HCT116 (cell line): Measurements from ENCODE around the gene NOP53. TPM values are rescaled to one million over a fixed set of nuclear protein-coding genes. Genes with fewer than 3 reads are reported as not detected.
A peak's percentile ranks its signal among the peaks of the same experiment; 100 is the strongest.

Source experiments
- ATAC-seq: fragments of 200-7000 bp; cut with Tn5 transposase; 2 replicates; pipeline ENCODE4 v1.9.1; 2020; ENCODE audit warnings: mild to moderate bottlenecking, moderate library complexity
- BruUV-seq: library from RNA; stranded (reverse); fragments of 400-500 nt; replicated peaks from 2 replicates; lab custom pipeline; 2021; lab: Mats Ljungman, UMichigan
- CTCF ChIA-PET: fragments of 300-600 bp; sonication (Branson Sonifier 250); formaldehyde crosslinking; loops from one replicate; lab custom pipeline; 2021; ENCODE audit warnings: antibody characterized with exemption; lab: Charles Lee
- POLR2A ChIA-PET: fragments of 300-600, 350-600 bp; sonication (Branson Sonifier 250); formaldehyde crosslinking; loops from one replicate; lab custom pipeline; 2021; ENCODE audit warnings: antibody characterized with exemption; lab: Charles Lee
- RAD21 ChIA-PET, 2 experiments: fragments of 300-600 bp; sonication (Branson Sonifier 250); formaldehyde crosslinking; loops; one replicate each; lab custom pipeline; 2023; ENCODE audit warnings: low total read pairs in 2 of 2; ENCODE audit not compliant: uncharacterized antibody in 2 of 2, unreplicated experiment in 2 of 2, low non-redundant PET in 1 of 2; lab: Charles Lee
- DNase-seq: peaks from one replicate; pipeline ENCODE4 v3.0.0-alpha.2; 2010; ENCODE audit warnings: low read depth, low spot score
- H2AFZ ChIP-seq: fragments of 200-600 bp; shearing (Covaris generic), sonication (generic); 2 replicates; pipeline ENCODE4 v1.6.1; 2017; ENCODE audit warnings: low read depth, mixed run types, mixed read lengths, antibody characterized with exemption, low read length; ENCODE audit not compliant: poor library complexity, severe bottlenecking
- H3K27ac ChIP-seq: 2 replicates; pipeline ENCODE4 v1.5.1; 2012; ENCODE audit warnings: low read depth, low read length
- H3K27me3 ChIP-seq: fragments of 200-600 bp; sonication (generic); 2 replicates; pipeline ENCODE4 v1.6.1; 2016; ENCODE audit warnings: mixed run types, low read length, mixed read lengths; ENCODE audit not compliant: insufficient read depth
- H3K36me3 ChIP-seq, 2 experiments: fragments of 200-500 bp in 1 of 2; fragments of 200-600 bp in 1 of 2; sonication (Bioruptor generic) in 1 of 2; sonication (generic) in 1 of 2; 2 replicates each; pipeline versions ENCODE4 v1.5.1 to v1.6.1; 2014 to 2016; ENCODE audit warnings: low read length in 2 of 2, inconsistent platforms in 1 of 2, mixed read lengths in 1 of 2, mixed run types in 1 of 2; ENCODE audit not compliant: insufficient read depth in 2 of 2, control insufficient read depth in 1 of 2
- H3K4me1 ChIP-seq, 2 experiments: fragments of 200-600 bp in 1 of 2; sonication (generic) in 1 of 2; 2 replicates each; pipeline versions ENCODE4 v1.5.1 to v1.6.1; 2012 to 2017; ENCODE audit warnings: low read length in 2 of 2, inconsistent platforms in 1 of 2, mild to moderate bottlenecking in 1 of 2, mixed read lengths in 1 of 2, mixed run types in 1 of 2, moderate library complexity in 1 of 2; ENCODE audit not compliant: insufficient read depth in 2 of 2, control insufficient read depth in 1 of 2
- H3K4me2 ChIP-seq: fragments of 200-600 bp; sonication (generic); 2 replicates; pipeline ENCODE4 v1.6.1; 2017; ENCODE audit warnings: mixed run types, low read length, mixed read lengths
- H3K4me3 ChIP-seq, 2 experiments: fragments of 200-600 bp in 1 of 2; sonication (generic) in 1 of 2; replicated peaks in 1 of 2; 2 replicates each; pipeline ENCODE4 v1.5.1; 2011 to 2016; ENCODE audit warnings: low read length in 2 of 2, control low read depth in 1 of 2, low read depth in 1 of 2, mild to moderate bottlenecking in 1 of 2, mixed read lengths in 1 of 2, mixed run types in 1 of 2
- H3K79me2 ChIP-seq: fragments of 200-600 bp; sonication (generic); 2 replicates; pipeline ENCODE4 v1.6.1; 2017; ENCODE audit warnings: mild to moderate bottlenecking, mixed run types, low read length, moderate library complexity, mixed read lengths; ENCODE audit not compliant: insufficient read depth
- H3K9ac ChIP-seq: fragments of 200-600 bp; sonication (generic); 2 replicates; pipeline ENCODE4 v1.6.1; 2016; ENCODE audit warnings: low read length, mixed read lengths
- H3K9me2 ChIP-seq: fragments of 200-600 bp; sonication (generic), shearing (Covaris generic); 2 replicates; pipeline ENCODE4 v1.6.1; 2017; ENCODE audit warnings: mixed run types, mild to moderate bottlenecking, moderate library complexity; ENCODE audit not compliant: insufficient read depth
- H3K9me3 ChIP-seq, 2 experiments: fragments of 200-500 bp in 1 of 2; fragments of 200-600 bp in 1 of 2; sonication (Bioruptor generic) in 1 of 2; sonication (generic) in 1 of 2; 2 replicates each; pipeline ENCODE4 v1.6.1; 2014 to 2017; ENCODE audit warnings: low read length in 2 of 2, mixed read lengths in 2 of 2, inconsistent platforms in 1 of 2, low read depth in 1 of 2, mild to moderate bottlenecking in 1 of 2, mixed run types in 1 of 2, moderate library complexity in 1 of 2; ENCODE audit not compliant: control insufficient read depth in 1 of 2, insufficient read depth in 1 of 2
- H4K20me1 ChIP-seq: fragments of 200-600 bp; sonication (generic), shearing (Covaris generic); 2 replicates; pipeline ENCODE4 v1.6.1; 2017; ENCODE audit warnings: mixed run types, mild to moderate bottlenecking, moderate library complexity; ENCODE audit not compliant: insufficient read depth
- CBX3 ChIP-seq: IDR thresholded peaks from 2 replicates; pipeline ENCODE4 v1.6.1; 2012; ENCODE audit warnings: low read depth
- EZH2 ChIP-seq: fragments of 200-600 bp; sonication (generic); IDR thresholded peaks from 2 replicates; pipeline ENCODE4 v1.6.1; 2017; ENCODE audit warnings: antibody characterized with exemption, mixed run types
- EZH2phosphoT487 ChIP-seq: fragments of 200-600 bp; IDR thresholded peaks from 2 replicates; pipeline ENCODE4 v1.6.1; 2018; ENCODE audit warnings: antibody characterized with exemption, borderline replicate concordance
- FOSL1 ChIP-seq: IDR thresholded peaks from 2 replicates; pipeline ENCODE4 v1.6.1; 2012; ENCODE audit warnings: low read depth
- JUND ChIP-seq: IDR thresholded peaks from 2 replicates; pipeline ENCODE4 v1.6.1; 2012
- SIN3A ChIP-seq: IDR thresholded peaks from 2 replicates; pipeline ENCODE4 v1.6.1; 2012; ENCODE audit warnings: low read depth
- SRF ChIP-seq: IDR thresholded peaks from 2 replicates; pipeline ENCODE4 v1.6.1; 2012; ENCODE audit warnings: low read depth
- TCF7L2 ChIP-seq: IDR thresholded peaks from 2 replicates; pipeline ENCODE4 v1.7.0; 2011; ENCODE audit warnings: borderline replicate concordance, inconsistent platforms; ENCODE audit not compliant: insufficient read depth, insufficient read length; ENCODE audit errors: extremely low read depth
- ZFX ChIP-seq: fragments of 450-650 bp; IDR thresholded peaks from 2 replicates; pipeline ENCODE4 v1.6.1; 2017
- ZNF274 ChIP-seq: fragments of 200-500 bp; sonication (Bioruptor generic); IDR thresholded peaks from 2 replicates; pipeline ENCODE4 v1.6.1; 2014; ENCODE audit warnings: mild to moderate bottlenecking, low read depth, low read length, inconsistent platforms
- intact Hi-C: fragments of 100-400 bp; cut with micrococcal nuclease; formaldehyde crosslinking; loops from 2 replicates; pipeline ENCODE4 v1.10.0; 2022
- total RNA-seq: library from RNA; stranded (reverse); gene quantifications from one replicate; pipeline ENCODE4 v1.2.1, GENCODE V29; 2021; ENCODE audit not compliant: unreplicated experiment
- TF ChIP-seq, protein P1 (sequence below): IDR thresholded peaks from 2 replicates; pipeline ENCODE4 v1.6.1; 2011; ENCODE audit warnings: mild to moderate bottlenecking, low read length, moderate library complexity; ENCODE audit not compliant: insufficient replicate concordance; ENCODE audit errors: extremely low read depth
- TF ChIP-seq, protein P2 (sequence below): IDR thresholded peaks from 2 replicates; pipeline ENCODE4 v1.6.1; 2012
- TF ChIP-seq, protein P3 (sequence below): IDR thresholded peaks from 2 replicates; pipeline ENCODE4 v1.6.1; 2012; ENCODE audit warnings: low read depth
- TF ChIP-seq, protein P4 (sequence below): IDR thresholded peaks from 2 replicates; pipeline ENCODE4 v1.6.1; 2012

Gene NOP53
- total RNA-seq, 1 experiment from 2014 or later, result 322 TPM

DNA sequence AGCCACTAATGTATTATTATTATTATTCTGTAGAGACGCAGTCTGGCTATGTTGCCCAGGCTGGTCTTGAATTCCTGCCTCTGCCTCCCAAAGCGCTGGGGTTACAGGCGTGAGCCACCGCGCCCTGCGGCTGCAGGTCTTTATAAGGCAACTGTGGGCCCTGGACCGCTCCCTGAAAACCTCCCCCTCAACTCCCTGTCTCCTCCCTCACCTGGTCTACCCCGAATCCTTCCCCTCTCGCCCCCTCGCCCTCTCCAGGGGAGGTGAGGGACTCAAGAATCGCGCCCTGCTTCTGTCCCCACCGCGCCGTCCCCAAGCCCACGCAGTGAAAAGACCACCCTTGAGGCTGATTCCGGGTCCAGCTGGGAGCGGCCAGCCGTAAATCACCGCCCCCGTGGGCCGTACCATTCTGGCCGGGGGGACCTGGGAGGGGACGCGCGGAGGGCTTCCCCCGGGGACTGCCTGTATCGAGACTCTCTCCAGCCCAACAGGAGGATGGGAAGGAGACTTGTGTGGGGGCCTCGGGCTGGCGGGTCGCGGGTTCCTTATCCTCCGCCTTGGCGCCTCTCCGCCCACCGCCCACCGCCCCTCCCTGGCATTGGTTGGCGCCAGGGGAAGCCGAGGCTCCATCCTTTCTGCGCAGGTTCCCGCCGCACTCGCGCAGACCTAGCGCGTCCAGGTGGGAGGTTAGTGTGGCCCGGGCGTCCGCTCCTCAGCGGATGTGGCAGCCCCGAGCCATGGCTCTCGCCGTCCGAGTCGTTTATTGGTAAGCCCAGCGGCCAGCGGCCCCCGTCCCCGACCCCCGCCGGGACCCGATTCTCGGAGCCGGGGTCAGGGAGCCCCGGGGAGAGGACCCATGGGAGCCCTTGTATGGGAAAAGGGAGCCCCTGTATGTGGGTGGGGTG lies 33.0 kb downstream of the NOP53 start, which contains the start of gene SELENOW (continued):
- TF ChIP-seq, protein P1, sequence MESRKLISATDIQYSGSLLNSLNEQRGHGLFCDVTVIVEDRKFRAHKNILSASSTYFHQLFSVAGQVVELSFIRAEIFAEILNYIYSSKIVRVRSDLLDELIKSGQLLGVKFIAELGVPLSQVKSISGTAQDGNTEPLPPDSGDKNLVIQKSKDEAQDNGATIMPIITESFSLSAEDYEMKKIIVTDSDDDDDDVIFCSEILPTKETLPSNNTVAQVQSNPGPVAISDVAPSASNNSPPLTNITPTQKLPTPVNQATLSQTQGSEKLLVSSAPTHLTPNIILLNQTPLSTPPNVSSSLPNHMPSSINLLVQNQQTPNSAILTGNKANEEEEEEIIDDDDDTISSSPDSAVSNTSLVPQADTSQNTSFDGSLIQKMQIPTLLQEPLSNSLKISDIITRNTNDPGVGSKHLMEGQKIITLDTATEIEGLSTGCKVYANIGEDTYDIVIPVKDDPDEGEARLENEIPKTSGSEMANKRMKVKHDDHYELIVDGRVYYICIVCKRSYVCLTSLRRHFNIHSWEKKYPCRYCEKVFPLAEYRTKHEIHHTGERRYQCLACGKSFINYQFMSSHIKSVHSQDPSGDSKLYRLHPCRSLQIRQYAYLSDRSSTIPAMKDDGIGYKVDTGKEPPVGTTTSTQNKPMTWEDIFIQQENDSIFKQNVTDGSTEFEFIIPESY, result no peak
- TF ChIP-seq TCF7L2 (peak; percentile 33), SIN3A (peak; percentile 94)

DNA sequence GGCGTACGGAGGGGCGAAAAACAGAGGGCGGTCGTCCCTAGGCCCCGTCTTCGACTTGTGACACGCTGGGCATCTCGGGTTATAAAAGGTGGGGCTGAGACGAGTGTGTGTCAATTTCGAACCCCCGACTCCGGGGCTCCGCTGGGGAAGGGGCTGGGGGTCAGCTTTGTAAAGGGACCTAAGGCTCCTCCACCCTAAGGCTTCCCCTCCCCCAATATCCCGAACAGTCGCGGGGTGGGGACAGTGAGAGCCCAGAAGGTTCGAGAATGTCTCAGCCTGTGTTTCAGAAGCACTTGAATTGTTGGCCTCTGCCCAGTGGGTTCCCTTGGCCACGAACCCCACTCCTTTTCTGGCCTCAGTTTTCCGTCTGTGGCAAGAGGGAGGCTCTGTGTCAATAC lies 33.6 kb downstream of the NOP53 start:
- RAD21 ChIA-PET, result no interaction called here
- Histone ChIP-seq H2AFZ (no peak overlapping the region), H3K9me3 (no peaks in the 10 kb centered on the region), H3K4me1 (peaks cover 13 to 24% of the 10 kb centered on the region in 2 experiments; a peak in 3 of 4 replicates), H3K27ac (peak overlapping the region; percentile 98), H3K9ac (peak overlapping the region; percentile 84), H3K36me3 (peaks cover 24 to 29% of the 10 kb centered on the region in 2 experiments; a peak in 3 of 4 replicates), H3K27me3 (no peaks in the 10 kb centered on the region), H3K4me2 (peak overlapping the region; percentile 99), H3K9me2 (no peaks in the 10 kb centered on the region), H3K79me2 (peaks cover 41% of the 10 kb centered on the region), H4K20me1 (no peaks in the 10 kb centered on the region), H3K4me3 (peak overlapping the region; percentile 97 to 99)
- DNase-seq (no peak), ATAC-seq (no peak)
- POLR2A ChIA-PET, result no interaction called here
- CTCF ChIA-PET, result no interaction called here
- intact Hi-C loops, result no loop called here
- TSS peak; percentile 79 for BruUV-seq
- TF ChIP-seq, protein P2, sequence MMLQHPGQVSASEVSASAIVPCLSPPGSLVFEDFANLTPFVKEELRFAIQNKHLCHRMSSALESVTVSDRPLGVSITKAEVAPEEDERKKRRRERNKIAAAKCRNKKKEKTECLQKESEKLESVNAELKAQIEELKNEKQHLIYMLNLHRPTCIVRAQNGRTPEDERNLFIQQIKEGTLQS, result no peak
- TF ChIP-seq CBX3 (no peak), TCF7L2 (no peak), FOSL1 (no peak), JUND (no peak), SIN3A (no peak), EZH2phosphoT487 (no peak), ZFX (no peak), EZH2 (no peak), SRF (no peak), ZNF274 (no peak)
- TF ChIP-seq, protein P1, result no peak
- TF ChIP-seq, protein P3, sequence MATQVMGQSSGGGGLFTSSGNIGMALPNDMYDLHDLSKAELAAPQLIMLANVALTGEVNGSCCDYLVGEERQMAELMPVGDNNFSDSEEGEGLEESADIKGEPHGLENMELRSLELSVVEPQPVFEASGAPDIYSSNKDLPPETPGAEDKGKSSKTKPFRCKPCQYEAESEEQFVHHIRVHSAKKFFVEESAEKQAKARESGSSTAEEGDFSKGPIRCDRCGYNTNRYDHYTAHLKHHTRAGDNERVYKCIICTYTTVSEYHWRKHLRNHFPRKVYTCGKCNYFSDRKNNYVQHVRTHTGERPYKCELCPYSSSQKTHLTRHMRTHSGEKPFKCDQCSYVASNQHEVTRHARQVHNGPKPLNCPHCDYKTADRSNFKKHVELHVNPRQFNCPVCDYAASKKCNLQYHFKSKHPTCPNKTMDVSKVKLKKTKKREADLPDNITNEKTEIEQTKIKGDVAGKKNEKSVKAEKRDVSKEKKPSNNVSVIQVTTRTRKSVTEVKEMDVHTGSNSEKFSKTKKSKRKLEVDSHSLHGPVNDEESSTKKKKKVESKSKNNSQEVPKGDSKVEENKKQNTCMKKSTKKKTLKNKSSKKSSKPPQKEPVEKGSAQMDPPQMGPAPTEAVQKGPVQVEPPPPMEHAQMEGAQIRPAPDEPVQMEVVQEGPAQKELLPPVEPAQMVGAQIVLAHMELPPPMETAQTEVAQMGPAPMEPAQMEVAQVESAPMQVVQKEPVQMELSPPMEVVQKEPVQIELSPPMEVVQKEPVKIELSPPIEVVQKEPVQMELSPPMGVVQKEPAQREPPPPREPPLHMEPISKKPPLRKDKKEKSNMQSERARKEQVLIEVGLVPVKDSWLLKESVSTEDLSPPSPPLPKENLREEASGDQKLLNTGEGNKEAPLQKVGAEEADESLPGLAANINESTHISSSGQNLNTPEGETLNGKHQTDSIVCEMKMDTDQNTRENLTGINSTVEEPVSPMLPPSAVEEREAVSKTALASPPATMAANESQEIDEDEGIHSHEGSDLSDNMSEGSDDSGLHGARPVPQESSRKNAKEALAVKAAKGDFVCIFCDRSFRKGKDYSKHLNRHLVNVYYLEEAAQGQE, result no peak
- TF ChIP-seq, protein P4, sequence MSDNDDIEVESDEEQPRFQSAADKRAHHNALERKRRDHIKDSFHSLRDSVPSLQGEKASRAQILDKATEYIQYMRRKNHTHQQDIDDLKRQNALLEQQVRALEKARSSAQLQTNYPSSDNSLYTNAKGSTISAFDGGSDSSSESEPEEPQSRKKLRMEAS, result no peak
